NAMALWA (cell line): Measurements from ENCODE around the gene IL19.

Experiments used
- DNase-seq: peaks from one replicate; pipeline ENCODE4 v3.0.0-alpha.2; 2015; ENCODE audit warnings: low spot score

IL19 gene

GRCh38 chr1:206859082-206859521, 88.5 kb downstream of the IL19 start:
- DNase-seq = no peak

GRCh38 chr1:206860165-206860564, 89.6 kb downstream of the IL19 start:
- no peak for DNase-seq

GRCh38 chr1:206863266-206863665, 92.7 kb downstream of the IL19 start:
- no peak for DNase-seq

- peak; percentile 86 for DNase-seq
Observed at GRCh38 chr1:206864939-206865671, 94.5 kb downstream of the IL19 start, which contains the start of gene IL20. Gene IL20, plus strand, starts transcription at chr1:206865623. Its CDS starts 230 bp downstream, at chr1:206865853.

GRCh38 chr1:206866062-206866461, 95.5 kb downstream of the IL19 start:
- DNase-seq = no peak

- DNase-seq = no peak
Observed at GRCh38 chr1:206867239-206867638, 96.7 kb downstream of the IL19 start.

- no peak for DNase-seq
Observed at GRCh38 chr1:206867716-206868115, 97.1 kb downstream of the IL19 start.

GRCh38 chr1:206868264-206868663, 97.7 kb downstream of the IL19 start:
- DNase-seq = no peak

- no peak for DNase-seq
Observed at GRCh38 chr1:206872139-206872538, 101.6 kb downstream of the IL19 start.

GRCh38 chr1:206873603-206874188, 103.1 kb downstream of the IL19 start:
- DNase-seq = no peak

GRCh38 chr1:206875752-206876377, 105.3 kb downstream of the IL19 start:
- no peak for DNase-seq

GRCh38 chr1:206878456-206878855, 107.9 kb downstream of the IL19 start:
- DNase-seq = peak; percentile 43

GRCh38 chr1:206880314-206880713, 109.7 kb downstream of the IL19 start:
- DNase-seq = no peak

GRCh38 chr1:206882555-206882954, 112.0 kb downstream of the IL19 start:
- DNase-seq = peak; percentile 20

GRCh38 chr1:206883160-206883559, 112.6 kb downstream of the IL19 start:
- no peak for DNase-seq

- no peak for DNase-seq
Observed at GRCh38 chr1:206883876-206884275, 113.3 kb downstream of the IL19 start.

- DNase-seq = no peak
Observed at GRCh38 chr1:206885341-206886060, 114.9 kb downstream of the IL19 start.

- DNase-seq = no peak
Observed at GRCh38 chr1:206886831-206887230, 116.3 kb downstream of the IL19 start.

GRCh38 chr1:206887701-206888100, 117.1 kb downstream of the IL19 start:
- DNase-seq = no peak

- DNase-seq = no peak
Observed at GRCh38 chr1:206890125-206891060, 119.8 kb downstream of the IL19 start.

GRCh38 chr1:206891412-206891811, 120.8 kb downstream of the IL19 start:
- DNase-seq = no peak
